ENCODE results near the gene SLC17A9. TPM values are rescaled to one million over a fixed set of nuclear protein-coding genes. Genes with fewer than 3 reads are reported as not detected.

SLC17A9 gene
- total RNA-seq, 5 donors from 2014 or later (not counting 1 experiment from before 2014, with no cell fraction given) = 5.3 to 8.8 (median 8.3) TPM

DNA sequence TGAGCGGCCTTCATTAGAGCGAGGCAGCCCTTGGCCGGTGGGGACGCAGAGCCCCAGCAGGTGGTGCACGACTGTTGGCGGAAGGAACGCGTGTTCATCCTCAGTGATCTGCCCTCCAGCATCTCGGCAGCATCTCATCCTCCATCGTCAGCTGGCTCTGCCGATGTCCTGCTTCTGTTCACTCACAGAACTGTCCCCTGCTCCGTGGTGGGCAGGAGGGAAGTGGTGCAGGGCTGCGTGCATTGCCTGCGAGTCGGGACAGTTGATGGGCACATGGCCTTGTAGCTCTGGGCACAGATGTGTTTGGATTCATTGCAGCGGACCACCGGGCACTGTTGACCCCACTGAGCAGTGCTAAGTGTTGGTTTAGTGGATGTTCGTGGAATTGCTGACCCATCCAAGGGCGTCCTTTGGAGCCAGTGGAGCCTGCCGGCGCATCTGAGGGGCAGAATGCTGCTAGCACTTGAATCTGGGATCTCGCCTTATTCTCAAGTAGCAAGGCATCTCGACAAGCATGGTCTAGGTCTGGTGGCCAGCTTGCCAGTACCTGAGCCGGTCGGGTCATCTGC is 6.7 kb upstream of the SLC17A9 start:
- Histone ChIP-seq H3K4me1 (ENCODE audit: control insufficient read depth in 1 of 2, extremely low read depth in 1 of 2, insufficient read depth in 2 of 2, low read length in 2 of 2) (peaks cover 0 to 1% of the 10 kb centered on the region in 2 experiments), H3K36me3 (ENCODE audit: control insufficient read depth in 2 of 2, extremely low read depth in 1 of 2, insufficient read depth in 1 of 2, low read length in 1 of 2) (peaks cover 21 to 89% of the 10 kb centered on the region in 2 donors), H3K27me3 (replicated peaks in 1 of 2; ENCODE audit: control insufficient read depth in 2 of 2, extremely low read depth in 1 of 2, insufficient read depth in 2 of 2, low read length in 1 of 2) (no peaks in the 10 kb centered on the region), H3K9me3 (no peaks in the 10 kb centered on the region), H3K4me3 (ENCODE audit: control insufficient read depth in 1 of 2, extremely low read depth in 1 of 2, low read length in 1 of 2) (no peak overlapping the region), H3K27ac (ENCODE audit: low read length) (no peak overlapping the region)
- H3K4me3 Mint-ChIP-seq = no peak overlapping the region
- H3K27ac Mint-ChIP-seq = no peak overlapping the region
- CTCF ChIA-PET = interaction anchor here (0.7 to 1.2 kb wide), 2 partner anchors 27 to 76 kb away, joined by 3 read pairs; no protein-coding TSS in a partner anchor
- POLR2A ChIA-PET = no interaction called here
- no peaks in the 10 kb centered on the region for H3K27me3 Mint-ChIP-seq
- DNase-seq (no peak), ATAC-seq (replicated peaks in 1 of 4) (no peak)
- peaks cover 15 to 31% (median 17%) of the 10 kb centered on the region in 3 donors for H3K4me1 Mint-ChIP-seq
- no peaks in the 10 kb centered on the region for H3K9me3 Mint-ChIP-seq
- H3K36me3 Mint-ChIP-seq = peaks cover 64% of the 10 kb centered on the region
- 96% methylated on average over 23 of the region's 25 CpGs for WGBS (ENCODE audit: insufficient coverage)

DNA sequence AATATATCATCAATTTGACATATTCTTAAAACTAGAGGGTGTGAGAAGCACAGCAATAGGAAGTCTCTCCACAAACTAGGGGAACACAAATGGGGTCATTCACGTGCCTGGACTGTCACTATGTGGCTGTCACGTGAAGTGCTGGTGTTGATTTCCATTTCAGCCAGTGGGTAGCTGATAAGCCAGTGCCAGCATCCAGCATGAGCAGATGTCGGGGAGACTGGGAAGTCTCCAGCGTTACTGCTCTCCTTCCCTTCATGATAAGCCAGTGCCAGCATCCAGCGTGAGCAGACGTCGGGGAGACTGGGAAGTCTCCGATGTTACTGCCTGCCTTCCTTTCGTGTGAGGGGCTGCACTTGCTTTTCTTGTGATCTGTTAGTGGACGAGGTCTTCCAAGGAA is 5.6 kb upstream of the SLC17A9 start:
- peaks cover 57% of the 10 kb centered on the region for H3K36me3 Mint-ChIP-seq

GRCh38 chr20:62947532-62948300 is 4.8 kb upstream of the SLC17A9 start:
- H3K27ac Mint-ChIP-seq = no peak overlapping the region
- peaks cover 50% of the 10 kb centered on the region for H3K36me3 Mint-ChIP-seq
- H3K4me3 Mint-ChIP-seq = no peak overlapping the region
- no peak for DNase-seq
- POLR2A ChIA-PET = no interaction called here
- no peak overlapping the region for H3K4me3 ChIP-seq (ENCODE audit: control insufficient read depth in 1 of 2, extremely low read depth in 1 of 2, low read length in 1 of 2)
- CTCF ChIA-PET = no interaction called here
- 97% methylated on average over 15 of the region's 17 CpGs for WGBS (ENCODE audit: insufficient coverage)
- H3K4me1 Mint-ChIP-seq = peaks cover 11 to 21% (median 15%) of the 10 kb centered on the region in 3 donors
- H3K36me3 ChIP-seq (ENCODE audit: control insufficient read depth in 2 of 2, extremely low read depth in 1 of 2, insufficient read depth in 1 of 2, low read length in 1 of 2) = peaks cover 21 to 70% of the 10 kb centered on the region in 2 donors
- ATAC-seq (replicated peaks in 1 of 4) = no peak
- H3K27me3 ChIP-seq (replicated peaks in 1 of 2; ENCODE audit: control insufficient read depth in 2 of 2, extremely low read depth in 1 of 2, insufficient read depth in 2 of 2, low read length in 1 of 2) = no peaks in the 10 kb centered on the region
- no peaks in the 10 kb centered on the region for H3K27me3 Mint-ChIP-seq
- no peak overlapping the region for H3K27ac ChIP-seq (ENCODE audit: low read length)
- no peaks in the 10 kb centered on the region for H3K9me3 Mint-ChIP-seq
- H3K4me1 ChIP-seq (ENCODE audit: control insufficient read depth in 1 of 2, extremely low read depth in 1 of 2, insufficient read depth in 2 of 2, low read length in 2 of 2) = peaks cover 4 to 17% of the 10 kb centered on the region in 2 experiments
- no peaks in the 10 kb centered on the region for H3K9me3 ChIP-seq

More for the DNA sequence above, 5.6 kb upstream of the SLC17A9 start:
- no peak for ATAC-seq (replicated peaks in 1 of 4)
- peaks cover 4 to 9% of the 10 kb centered on the region in 2 experiments for H3K4me1 ChIP-seq (ENCODE audit: control insufficient read depth in 1 of 2, extremely low read depth in 1 of 2, insufficient read depth in 2 of 2, low read length in 2 of 2)
- no peaks in the 10 kb centered on the region for H3K9me3 ChIP-seq
- peaks cover 21 to 78% of the 10 kb centered on the region in 2 donors for H3K36me3 ChIP-seq (ENCODE audit: control insufficient read depth in 2 of 2, extremely low read depth in 1 of 2, insufficient read depth in 1 of 2, low read length in 1 of 2)
- Mint-ChIP-seq H3K27ac (no peak overlapping the region), H3K4me3 (no peak overlapping the region), H3K27me3 (no peaks in the 10 kb centered on the region), H3K4me1 (peaks cover 8 to 22% (median 11%) of the 10 kb centered on the region in 3 donors), H3K9me3 (no peaks in the 10 kb centered on the region)
- ChIA-PET POLR2A (no interaction called here), CTCF (interaction anchor here in 1 of 2 donors (0.7 kb wide), 1 partner anchor 75 kb away, joined by 3 read pairs; no protein-coding TSS in a partner anchor)
- H3K27me3 ChIP-seq (replicated peaks in 1 of 2; ENCODE audit: control insufficient read depth in 2 of 2, extremely low read depth in 1 of 2, insufficient read depth in 2 of 2, low read length in 1 of 2) = no peaks in the 10 kb centered on the region
- no peak for DNase-seq
- H3K4me3 ChIP-seq (ENCODE audit: control insufficient read depth in 1 of 2, extremely low read depth in 1 of 2, low read length in 1 of 2) = no peak overlapping the region
- H3K27ac ChIP-seq (ENCODE audit: low read length) = no peak overlapping the region
- 85% methylated on average over 8 of the region's 10 CpGs for WGBS (ENCODE audit: insufficient coverage)

GRCh38 chr20:62949153-62949821 is 3.2 kb upstream of the SLC17A9 start:
- H3K36me3 ChIP-seq (ENCODE audit: control insufficient read depth in 2 of 2, extremely low read depth in 1 of 2, insufficient read depth in 1 of 2, low read length in 1 of 2) = peaks cover 21 to 57% of the 10 kb centered on the region in 2 donors
- Mint-ChIP-seq H3K27ac (no peak overlapping the region), H3K4me3 (no peak overlapping the region), H3K9me3 (no peaks in the 10 kb centered on the region), H3K36me3 (peaks cover 40% of the 10 kb centered on the region), H3K27me3 (no peaks in the 10 kb centered on the region), H3K4me1 (peaks cover 21 to 29% (median 29%) of the 10 kb centered on the region in 3 donors)
- no peaks in the 10 kb centered on the region for H3K9me3 ChIP-seq
- H3K27ac ChIP-seq (ENCODE audit: low read length) = no peak overlapping the region
- H3K4me3 ChIP-seq (ENCODE audit: control insufficient read depth in 1 of 2, extremely low read depth in 1 of 2, low read length in 1 of 2) = no peak overlapping the region
- POLR2A ChIA-PET = interaction anchor here in 1 of 2 donors (0.5 kb wide), 1 partner anchor 9 kb away, joined by 3 read pairs; no protein-coding TSS in a partner anchor
- DNase-seq (no peak), ATAC-seq (replicated peaks in 1 of 4) (no peak)
- CTCF ChIA-PET = no interaction called here
- H3K27me3 ChIP-seq (replicated peaks in 1 of 2; ENCODE audit: control insufficient read depth in 2 of 2, extremely low read depth in 1 of 2, insufficient read depth in 2 of 2, low read length in 1 of 2) = no peaks in the 10 kb centered on the region
- H3K4me1 ChIP-seq (ENCODE audit: control insufficient read depth in 1 of 2, extremely low read depth in 1 of 2, insufficient read depth in 2 of 2, low read length in 2 of 2) = peaks cover 12 to 33% of the 10 kb centered on the region in 2 experiments
- WGBS (ENCODE audit: insufficient coverage) = 100% methylated on average over 4 of the region's 6 CpGs

DNA sequence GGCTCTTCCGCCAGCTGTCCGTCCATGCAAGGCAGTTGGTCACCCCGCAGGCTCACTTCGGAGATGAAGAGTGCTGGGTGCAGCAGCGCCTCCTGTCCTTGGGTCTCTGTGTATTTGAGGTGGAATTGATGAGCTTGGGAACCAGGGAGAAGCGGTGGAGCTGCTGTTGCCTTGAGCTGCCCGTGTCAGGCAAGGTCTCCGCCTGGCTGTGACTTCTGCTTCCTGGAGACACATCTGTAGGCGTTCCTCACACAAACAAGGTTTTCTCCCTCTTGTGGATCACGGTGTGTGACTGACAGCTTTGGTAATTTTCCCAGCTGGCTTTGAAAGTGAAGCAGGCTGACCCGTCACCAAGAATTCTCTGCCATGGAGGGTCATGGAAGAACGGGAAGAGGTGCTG is 2.5 kb upstream of the SLC17A9 start:
- DNase-seq (no peak), ATAC-seq (replicated peaks in 1 of 4) (no peak)
- ChIA-PET CTCF (no interaction called here), POLR2A (no interaction called here)
- no peaks in the 10 kb centered on the region for H3K27me3 ChIP-seq (replicated peaks in 1 of 2; ENCODE audit: control insufficient read depth in 2 of 2, extremely low read depth in 1 of 2, insufficient read depth in 2 of 2, low read length in 1 of 2)
- H3K27ac Mint-ChIP-seq = no peak overlapping the region
- no peaks in the 10 kb centered on the region for H3K9me3 Mint-ChIP-seq
- peaks cover 34% of the 10 kb centered on the region for H3K36me3 Mint-ChIP-seq
- peaks cover 27 to 34% (median 34%) of the 10 kb centered on the region in 3 donors for H3K4me1 Mint-ChIP-seq
- no peak overlapping the region for H3K27ac ChIP-seq (ENCODE audit: low read length)
- H3K4me3 ChIP-seq (ENCODE audit: control insufficient read depth in 1 of 2, extremely low read depth in 1 of 2, low read length in 1 of 2) = no peak overlapping the region
- no peaks in the 10 kb centered on the region for H3K27me3 Mint-ChIP-seq
- H3K36me3 ChIP-seq (ENCODE audit: control insufficient read depth in 2 of 2, extremely low read depth in 1 of 2, insufficient read depth in 1 of 2, low read length in 1 of 2) = peaks cover 21 to 50% of the 10 kb centered on the region in 2 donors
- 97% methylated on average over 10 of the region's 12 CpGs for WGBS (ENCODE audit: insufficient coverage)
- no peaks in the 10 kb centered on the region for H3K9me3 ChIP-seq
- H3K4me1 ChIP-seq (ENCODE audit: control insufficient read depth in 1 of 2, extremely low read depth in 1 of 2, insufficient read depth in 2 of 2, low read length in 2 of 2) = peaks cover 12 to 40% of the 10 kb centered on the region in 2 experiments
- no peak overlapping the region for H3K4me3 Mint-ChIP-seq

GRCh38 chr20:62950741-62951140 is 1.8 kb upstream of the SLC17A9 start:
- CTCF ChIA-PET = no interaction called here
- H3K27ac Mint-ChIP-seq = peak overlapping the region in 1 of 2 donors; percentile 16
- H3K36me3 ChIP-seq (ENCODE audit: control insufficient read depth in 2 of 2, extremely low read depth in 1 of 2, insufficient read depth in 1 of 2, low read length in 1 of 2) = peaks cover 15 to 42% of the 10 kb centered on the region in 2 donors
- no peaks in the 10 kb centered on the region for H3K9me3 ChIP-seq
- ATAC-seq (replicated peaks in 1 of 4) (no peak), DNase-seq (no peak)
- H3K9me3 Mint-ChIP-seq = no peaks in the 10 kb centered on the region
- no peaks in the 10 kb centered on the region for H3K27me3 Mint-ChIP-seq
- peaks cover 12 to 42% of the 10 kb centered on the region in 2 experiments for H3K4me1 ChIP-seq (ENCODE audit: control insufficient read depth in 1 of 2, extremely low read depth in 1 of 2, insufficient read depth in 2 of 2, low read length in 2 of 2)
- peaks cover 33% of the 10 kb centered on the region for H3K36me3 Mint-ChIP-seq
- 100% methylated on average over 6 of the region's 8 CpGs for WGBS (ENCODE audit: insufficient coverage)
- H3K27ac ChIP-seq (ENCODE audit: low read length) = no peak overlapping the region
- POLR2A ChIA-PET = no interaction called here
- H3K4me3 ChIP-seq (ENCODE audit: control insufficient read depth in 1 of 2, extremely low read depth in 1 of 2, low read length in 1 of 2) = no peak overlapping the region
- H3K4me1 Mint-ChIP-seq = peaks cover 30 to 34% (median 34%) of the 10 kb centered on the region in 3 donors
- no peak overlapping the region for H3K4me3 Mint-ChIP-seq
- no peaks in the 10 kb centered on the region for H3K27me3 ChIP-seq (replicated peaks in 1 of 2; ENCODE audit: control insufficient read depth in 2 of 2, extremely low read depth in 1 of 2, insufficient read depth in 2 of 2, low read length in 1 of 2)

Measured in T-cell (primary cell).